ENCODE data around the gene CACNA1D. TPM values are rescaled to one million over a fixed set of nuclear protein-coding genes. Genes with fewer than 3 reads are reported as not detected.

CACNA1D gene
- total and polyA plus RNA-seq, 2 donors (not counting 1 experiment from before 2014, with no cell fraction given): 0.17 to 0.37 TPM

DNA sequence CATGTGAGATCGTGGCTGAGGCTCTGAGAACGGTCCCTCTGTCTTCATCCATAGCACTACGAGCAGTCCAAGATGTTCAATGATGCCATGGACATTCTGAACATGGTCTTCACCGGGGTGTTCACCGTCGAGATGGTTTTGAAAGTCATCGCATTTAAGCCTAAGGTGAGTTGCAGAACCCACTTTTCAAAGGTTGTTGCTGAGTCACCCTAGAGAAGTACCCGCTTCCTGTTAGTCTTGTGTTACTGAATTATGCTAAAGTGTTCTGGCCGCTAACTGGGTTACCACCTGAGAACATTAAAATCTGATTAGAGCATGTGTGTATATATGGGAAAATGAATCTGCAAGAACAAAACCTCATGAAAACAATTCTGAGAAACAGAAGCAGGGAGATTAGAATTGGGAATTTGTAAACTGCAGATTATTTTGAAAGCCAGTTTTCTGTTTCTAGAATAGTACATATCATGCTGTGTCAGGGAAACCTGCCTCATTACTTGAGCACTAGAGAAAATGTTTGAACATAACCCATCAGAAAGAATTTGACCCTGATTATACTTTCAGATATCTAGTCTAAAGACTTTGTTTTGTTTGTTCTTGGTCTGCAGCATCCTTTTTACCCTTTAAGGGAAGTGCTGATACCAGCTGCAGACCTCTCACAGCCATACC is 259.2 kb downstream of the CACNA1D start:
- no peak for DNase-seq (ENCODE audit: low read depth in 2 of 2)
- Histone ChIP-seq H3K27me3 (ENCODE audit: control insufficient read depth, insufficient read depth, low read length) (no peaks in the 10 kb centered on the region), H3K4me1 (ENCODE audit: control insufficient read depth, extremely low read depth, insufficient read depth, low read length) (no peaks in the 10 kb centered on the region), H3K79me2 (ENCODE audit: control insufficient read depth, insufficient read depth, low read length) (no peaks in the 10 kb centered on the region), H2AFZ (ENCODE audit: low read length) (no peak overlapping the region), H3K9ac (ENCODE audit: insufficient read depth, low read length) (no peak overlapping the region), H3K9me3 (ENCODE audit: control insufficient read depth, insufficient read depth, low read depth, low read length) (no peaks in the 10 kb centered on the region), H4K20me1 (ENCODE audit: control insufficient read depth, extremely low read depth, insufficient read depth, low read length) (no peaks in the 10 kb centered on the region), H3K36me3 (ENCODE audit: control insufficient read depth, insufficient read depth, low read length) (no peaks in the 10 kb centered on the region), H3K27ac (ENCODE audit: insufficient read depth, low read length) (no peak overlapping the region), H3K4me3 (replicated peaks in 1 of 4; ENCODE audit: control extremely low read depth in 1 of 4, insufficient read depth in 1 of 4, low read depth in 3 of 4, low read length in 4 of 4) (no peak overlapping the region), H3K4me2 (ENCODE audit: extremely low read depth, insufficient read depth, low read length) (no peak overlapping the region)
- TF ChIP-seq, protein P1, sequence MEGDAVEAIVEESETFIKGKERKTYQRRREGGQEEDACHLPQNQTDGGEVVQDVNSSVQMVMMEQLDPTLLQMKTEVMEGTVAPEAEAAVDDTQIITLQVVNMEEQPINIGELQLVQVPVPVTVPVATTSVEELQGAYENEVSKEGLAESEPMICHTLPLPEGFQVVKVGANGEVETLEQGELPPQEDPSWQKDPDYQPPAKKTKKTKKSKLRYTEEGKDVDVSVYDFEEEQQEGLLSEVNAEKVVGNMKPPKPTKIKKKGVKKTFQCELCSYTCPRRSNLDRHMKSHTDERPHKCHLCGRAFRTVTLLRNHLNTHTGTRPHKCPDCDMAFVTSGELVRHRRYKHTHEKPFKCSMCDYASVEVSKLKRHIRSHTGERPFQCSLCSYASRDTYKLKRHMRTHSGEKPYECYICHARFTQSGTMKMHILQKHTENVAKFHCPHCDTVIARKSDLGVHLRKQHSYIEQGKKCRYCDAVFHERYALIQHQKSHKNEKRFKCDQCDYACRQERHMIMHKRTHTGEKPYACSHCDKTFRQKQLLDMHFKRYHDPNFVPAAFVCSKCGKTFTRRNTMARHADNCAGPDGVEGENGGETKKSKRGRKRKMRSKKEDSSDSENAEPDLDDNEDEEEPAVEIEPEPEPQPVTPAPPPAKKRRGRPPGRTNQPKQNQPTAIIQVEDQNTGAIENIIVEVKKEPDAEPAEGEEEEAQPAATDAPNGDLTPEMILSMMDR (conservative IDR thresholded peaks at IDR 0.05 in 1 of 2, IDR thresholded peaks at IDR 0.05 in 1 of 2; ENCODE audit: low read depth in 1 of 2, low read length in 2 of 2): no peak
- no peak for TF ChIP-seq EZH2 (IDR thresholded peaks at IDR 0.05; ENCODE audit: low read length, missing control alignments)

DNA sequence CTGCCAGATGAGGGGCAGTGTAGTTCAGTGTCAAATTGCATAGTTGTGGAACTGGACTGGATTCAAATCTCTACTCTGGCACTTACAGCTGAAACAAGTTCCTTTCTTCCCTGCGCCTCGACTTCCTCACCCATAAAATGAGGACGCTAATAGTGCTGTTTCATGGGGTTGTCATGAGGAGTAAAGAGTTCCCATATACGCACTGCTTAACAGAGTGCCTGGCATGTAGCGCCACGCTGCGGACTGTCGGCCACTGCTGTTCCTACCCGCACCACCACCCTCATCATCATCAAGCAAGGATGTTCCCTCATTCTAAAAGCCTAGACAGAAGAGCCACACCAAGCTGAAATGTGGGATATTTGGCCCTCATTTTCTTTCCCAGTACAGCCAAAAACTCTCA is 259.9 kb downstream of the CACNA1D start:
- no peak for TF ChIP-seq EZH2 (IDR thresholded peaks at IDR 0.05; ENCODE audit: low read length, missing control alignments)
- TF ChIP-seq, protein P1 (conservative IDR thresholded peaks at IDR 0.05 in 1 of 2, IDR thresholded peaks at IDR 0.05 in 1 of 2; ENCODE audit: low read depth in 1 of 2, low read length in 2 of 2): no peak
- Histone ChIP-seq H3K9ac (ENCODE audit: insufficient read depth, low read length) (no peak overlapping the region), H2AFZ (ENCODE audit: low read length) (no peak overlapping the region), H3K27ac (ENCODE audit: insufficient read depth, low read length) (no peak overlapping the region), H3K27me3 (ENCODE audit: control insufficient read depth, insufficient read depth, low read length) (no peaks in the 10 kb centered on the region), H4K20me1 (ENCODE audit: control insufficient read depth, extremely low read depth, insufficient read depth, low read length) (no peaks in the 10 kb centered on the region), H3K4me2 (ENCODE audit: extremely low read depth, insufficient read depth, low read length) (no peak overlapping the region), H3K36me3 (ENCODE audit: control insufficient read depth, insufficient read depth, low read length) (no peaks in the 10 kb centered on the region), H3K79me2 (ENCODE audit: control insufficient read depth, insufficient read depth, low read length) (no peaks in the 10 kb centered on the region), H3K9me3 (ENCODE audit: control insufficient read depth, insufficient read depth, low read depth, low read length) (no peaks in the 10 kb centered on the region), H3K4me3 (replicated peaks in 1 of 4; ENCODE audit: control extremely low read depth in 1 of 4, insufficient read depth in 1 of 4, low read depth in 3 of 4, low read length in 4 of 4) (no peak overlapping the region), H3K4me1 (ENCODE audit: control insufficient read depth, extremely low read depth, insufficient read depth, low read length) (no peaks in the 10 kb centered on the region)
- no peak for DNase-seq (ENCODE audit: low read depth in 2 of 2)

DNA sequence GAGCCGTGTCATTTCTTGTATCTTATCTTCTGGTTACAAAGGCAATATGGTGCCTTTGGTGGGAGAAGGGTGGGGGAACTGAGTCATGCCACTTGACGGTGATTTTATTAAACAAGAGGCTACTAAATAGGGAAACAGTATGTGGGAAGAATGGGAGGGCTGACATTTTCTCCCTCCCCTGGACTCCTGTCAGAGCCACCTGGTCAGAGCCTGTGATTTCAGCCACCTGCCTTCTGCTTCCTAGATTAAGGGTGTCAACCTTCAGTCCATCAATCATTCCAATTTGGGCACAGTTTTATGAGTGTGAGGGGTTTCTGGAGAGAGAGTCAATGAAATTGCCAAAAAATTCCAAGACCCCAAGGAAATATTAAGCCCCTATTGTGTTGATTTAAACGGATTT is 264.4 kb downstream of the CACNA1D start:
- Histone ChIP-seq H3K9ac (ENCODE audit: insufficient read depth, low read length) (no peak overlapping the region), H3K36me3 (ENCODE audit: control insufficient read depth, insufficient read depth, low read length) (no peaks in the 10 kb centered on the region)
- no peak for TF ChIP-seq EZH2 (IDR thresholded peaks at IDR 0.05; ENCODE audit: low read length, missing control alignments)
- TF ChIP-seq, protein P1 (conservative IDR thresholded peaks at IDR 0.05 in 1 of 2, IDR thresholded peaks at IDR 0.05 in 1 of 2; ENCODE audit: low read depth in 1 of 2, low read length in 2 of 2): no peak

More for the DNA sequence above, 264.4 kb downstream of the CACNA1D start:
- Histone ChIP-seq H3K9me3 (ENCODE audit: control insufficient read depth, insufficient read depth, low read depth, low read length) (no peaks in the 10 kb centered on the region), H4K20me1 (ENCODE audit: control insufficient read depth, extremely low read depth, insufficient read depth, low read length) (no peaks in the 10 kb centered on the region), H3K4me1 (ENCODE audit: control insufficient read depth, extremely low read depth, insufficient read depth, low read length) (no peaks in the 10 kb centered on the region), H3K79me2 (ENCODE audit: control insufficient read depth, insufficient read depth, low read length) (no peaks in the 10 kb centered on the region), H2AFZ (ENCODE audit: low read length) (no peak overlapping the region), H3K27ac (ENCODE audit: insufficient read depth, low read length) (no peak overlapping the region), H3K27me3 (ENCODE audit: control insufficient read depth, insufficient read depth, low read length) (no peaks in the 10 kb centered on the region), H3K4me2 (ENCODE audit: extremely low read depth, insufficient read depth, low read length) (no peak overlapping the region), H3K4me3 (replicated peaks in 1 of 4; ENCODE audit: control extremely low read depth in 1 of 4, insufficient read depth in 1 of 4, low read depth in 3 of 4, low read length in 4 of 4) (no peak overlapping the region)
- no peak for DNase-seq (ENCODE audit: low read depth in 2 of 2)
